K562 (cell line): ENCODE results near the gene KLK5. TPM values are rescaled to one million over a fixed set of nuclear protein-coding genes. Genes with fewer than 3 reads are reported as not detected.
A peak's percentile ranks its signal among the peaks of the same experiment; 100 is the strongest.

Experiments
- ATAC-seq: fragments of 200-7000 bp; cut with Tn5 transposase; 3 replicates; pipeline ENCODE4 v1.9.1; 2020; ENCODE audit warnings: moderate library complexity
- BruUV-seq: library from RNA; stranded (reverse); fragments of 400-500 nt; replicated peaks from 2 replicates; lab custom pipeline; 2021; lab: Mats Ljungman, UMichigan
- CTCF ChIA-PET: fragments of 300-600 bp; formaldehyde crosslinking; extraction: SDS; loops from one replicate; lab custom pipeline; 2021; ENCODE audit warnings: low intra/inter-chr PET ratio; lab: Yijun Ruan, JAX
- POLR2A ChIA-PET: fragments of 300-600, 350-650 bp; sonication (Branson Sonifier 250); formaldehyde crosslinking; extraction: SDS; loops from one replicate; lab custom pipeline; 2021; ENCODE audit warnings: antibody characterized with exemption, inconsistent platforms; lab: Yijun Ruan, JAX
- DNase-seq, 4 experiments: peaks; one replicate each; pipeline versions ENCODE4 v3.0.0 to v3.0.0-alpha.2; 2011 to 2018; ENCODE audit warnings: low spot score in 3 of 4, mixed read lengths in 3 of 4; ENCODE audit errors: extremely low read depth in 1 of 4
- FAIRE-seq: peaks from 2 replicates; lab custom pipeline; 2011; peaks lifted over from hg19 to GRCh38; lab: Jason Lieb, UNC
- H2AFZ ChIP-seq: 2 replicates; pipeline ENCODE4 v1.6.0; 2011; ENCODE audit warnings: low read depth, low read length, control low read depth, inconsistent platforms
- H3K27ac ChIP-seq: fragments of 200-600 bp; 3 replicates; pipeline ENCODE4 v1.8.0; 2011; ENCODE audit warnings: low read depth, mild to moderate bottlenecking, control low read depth, inconsistent platforms, low read length, moderate library complexity, mixed read lengths; ENCODE audit errors: extremely low read depth
- H3K27me3 ChIP-seq, 2 experiments: fragments of 300-600 bp in 1 of 2; 2 replicates in 1 of 2; 3 replicates in 1 of 2; pipeline versions ENCODE4 v1.6.0 to v1.8.0; 2011; ENCODE audit warnings: inconsistent platforms in 2 of 2, low read length in 2 of 2, mild to moderate bottlenecking in 1 of 2, mixed read lengths in 1 of 2, moderate library complexity in 1 of 2; ENCODE audit not compliant: control insufficient read depth in 2 of 2, insufficient read depth in 2 of 2
- H3K36me3 ChIP-seq: fragments of 300-600 bp; 3 replicates; pipeline ENCODE4 v1.8.0; 2011; ENCODE audit warnings: mild to moderate bottlenecking, low read length, inconsistent platforms; ENCODE audit not compliant: control insufficient read depth, insufficient read depth
- H3K4me1 ChIP-seq, 2 experiments: fragments of 200-600 bp in 1 of 2; replicated peaks in 1 of 2; 2 replicates in 1 of 2; 3 replicates in 1 of 2; pipeline versions ENCODE4 v1.5.1 to v1.8.0; 2011; ENCODE audit warnings: inconsistent platforms in 2 of 2, low read length in 2 of 2, mild to moderate bottlenecking in 1 of 2, mixed read lengths in 1 of 2, moderate library complexity in 1 of 2; ENCODE audit not compliant: control insufficient read depth in 2 of 2, insufficient read depth in 2 of 2
- H3K4me2 ChIP-seq: 2 replicates; pipeline ENCODE4 v1.6.1; 2011; ENCODE audit warnings: low read length, control low read depth, inconsistent platforms, mixed read lengths; ENCODE audit not compliant: insufficient read depth
- H3K4me3 ChIP-seq: fragments of 200-600 bp; sonication (generic), shearing (Covaris generic); 2 replicates; pipeline ENCODE4 v1.5.1; 2016; ENCODE audit warnings: control low read depth, inconsistent platforms
- H3K79me2 ChIP-seq: fragments of 200-600 bp; 3 replicates; pipeline ENCODE4 v1.8.0; 2011; ENCODE audit warnings: low read length, inconsistent platforms; ENCODE audit not compliant: control insufficient read depth, insufficient read depth
- H3K9ac ChIP-seq, 2 experiments: 2 replicates each; pipeline versions ENCODE4 v1.6.0 to v1.6.1; 2011; ENCODE audit warnings: low read depth in 2 of 2, low read length in 2 of 2, control low read depth in 1 of 2, inconsistent platforms in 1 of 2, mild to moderate bottlenecking in 1 of 2, mixed read lengths in 1 of 2; ENCODE audit not compliant: insufficient read depth in 1 of 2
- H3K9me1 ChIP-seq: one replicate; pipeline ENCODE4 v1.6.0; 2011; ENCODE audit warnings: inconsistent platforms, mild to moderate bottlenecking, low read length, moderate library complexity; ENCODE audit not compliant: control insufficient read depth, insufficient read depth
- H3K9me3 ChIP-seq: replicated peaks from 2 replicates; pipeline ENCODE4 v1.5.1; 2011; ENCODE audit warnings: low read depth, low read length, inconsistent platforms; ENCODE audit not compliant: control insufficient read depth, insufficient read depth
- H4K20me1 ChIP-seq: replicated peaks from 2 replicates; pipeline ENCODE4 v1.6.1; 2011; ENCODE audit warnings: low read length, inconsistent platforms, mixed read lengths; ENCODE audit not compliant: control insufficient read depth, insufficient read depth
- HLTF ChIP-seq: fragments of 450-650 bp; IDR thresholded peaks from 2 replicates; pipeline ENCODE4 v1.6.1; 2016
- SIN3A ChIP-seq, 2 experiments: fragments of 150-350 bp in 1 of 2; IDR thresholded peaks; 2 replicates each; pipeline ENCODE4 v1.6.1; 2011 to 2016; ENCODE audit warnings: borderline replicate concordance in 2 of 2, low read depth in 2 of 2, low read length in 2 of 2, mild to moderate bottlenecking in 2 of 2, moderate library complexity in 2 of 2; ENCODE audit not compliant: control insufficient read depth in 1 of 2
- ZNF124 ChIP-seq: sonication (generic); formaldehyde crosslinking; IDR thresholded peaks from 2 replicates; pipeline ENCODE4 v1.8.1; 2022; ENCODE audit warnings: missing genetic modification reagents
- ZNF197 ChIP-seq: fragments of 200-800 bp; sonication (Bioruptor generic); IDR thresholded peaks from 2 replicates; pipeline ENCODE4 v1.6.1; 2016; ENCODE audit warnings: low read depth, missing genetic modification characterization, missing compliant biosample characterization
- ZNF561 ChIP-seq: fragments of 450-650 bp; formaldehyde crosslinking; conservative IDR thresholded peaks from 2 replicates; pipeline ENCODE4 v1.4.0; 2020; ENCODE audit warnings: mild to moderate bottlenecking, moderate library complexity
- WGBS: fragments of 100-300 bp; shearing (Covaris generic); methylation state at CpG from one replicate; pipeline ENCODE4 v1.1.6; 2016; ENCODE audit warnings: low coverage, mixed read lengths; ENCODE audit not compliant: insufficient coverage; ENCODE audit errors: missing lambda C conversion rate; 5-methylcytosine and 5-hydroxymethylcytosine counted together
- in situ Hi-C: fragments of 300-500 bp; cut with MboI; formaldehyde crosslinking; loops from 4 replicates; pipeline ENCODE4 v1.15.0; 2018; ENCODE audit warnings: inconsistent platforms, mixed read lengths
- intact Hi-C: fragments of 100-400 bp; cut with micrococcal nuclease; formaldehyde crosslinking; loops from 2 replicates; pipeline ENCODE4 v1.14.2; 2022
- polyA plus RNA-seq, 8 experiments: library from polyadenylated mRNA; depleted of rRNA in 4 of 8; stranded (reverse) in 5 of 8; unstranded in 3 of 8; fragments of >200 nt; fragmentation: Nextera tagmentation in 2 of 8; fragmentation: Illumina TruSeq in 1 of 8; extraction: Ambion mirVana in 2 of 8; extraction: Trizol in 1 of 8; gene quantifications; 2 replicates each; pipeline versions ENCODE4 v1.2.1 to v1.2.3, GENCODE V29; 2011 to 2014; ENCODE audit warnings: inconsistent platforms in 1 of 8, missing spikeins in 1 of 8
- total RNA-seq, 7 experiments: library from RNA; depleted of rRNA in 6 of 7; stranded (reverse); fragments of >200 nt in 6 of 7; fragmentation: Illumina TruSeq in 2 of 7; extraction: Trizol in 2 of 7; gene quantifications; 2 replicates each; pipeline versions ENCODE4 v1.2.1 to v1.2.3, GENCODE V29; 2011 to 2021; ENCODE audit warnings: low replicate concordance in 1 of 7
- TF ChIP-seq, protein P1 (sequence below), 2 experiments: IDR thresholded peaks in 1 of 2; conservative IDR thresholded peaks in 1 of 2; 2 replicates each; pipeline ENCODE4 v1.6.1; 2016; ENCODE audit warnings: low read depth in 2 of 2, mild to moderate bottlenecking in 1 of 2, missing compliant biosample characterization in 1 of 2, missing genetic modification characterization in 1 of 2, moderate library complexity in 1 of 2
- TF ChIP-seq, protein P2 (sequence below): fragments of 250-450 bp; sonication (Bioruptor Pico); IDR thresholded peaks from 2 replicates; pipeline ENCODE4 v1.9.0; 2021; ENCODE audit warnings: mild to moderate bottlenecking
- TF ChIP-seq, protein P3 (sequence below): fragments of 250-450 bp; sonication (Bioruptor Pico); IDR thresholded peaks from 2 replicates; pipeline ENCODE4 v1.5.0; 2021
- TF ChIP-seq, protein P4 (sequence below), 3 experiments: fragments of 200-800 bp in 1 of 3; fragments of 250-450 bp in 1 of 3; fragments of 450-650 bp in 1 of 3; sonication (Bioruptor Pico) in 1 of 3; sonication (Bioruptor generic) in 1 of 3; formaldehyde crosslinking in 1 of 3; IDR thresholded peaks; 2 replicates each; pipeline versions ENCODE4 v1.6.1 to v1.8.0; 2016 to 2022; ENCODE audit warnings: mild to moderate bottlenecking in 2 of 3, missing genetic modification characterization in 2 of 3, missing compliant biosample characterization in 1 of 3, moderate library complexity in 1 of 3

The KLK5 gene
- total and polyA plus RNA-seq, 9 of the 15 experiments (the other 6 are each of a cell fraction or from before 2014, with no cell fraction given) = not detected

GRCh38 chr19:50897612-50898011, 55.2 kb downstream of the KLK5 start (continued):
- TF ChIP-seq, protein P1, sequence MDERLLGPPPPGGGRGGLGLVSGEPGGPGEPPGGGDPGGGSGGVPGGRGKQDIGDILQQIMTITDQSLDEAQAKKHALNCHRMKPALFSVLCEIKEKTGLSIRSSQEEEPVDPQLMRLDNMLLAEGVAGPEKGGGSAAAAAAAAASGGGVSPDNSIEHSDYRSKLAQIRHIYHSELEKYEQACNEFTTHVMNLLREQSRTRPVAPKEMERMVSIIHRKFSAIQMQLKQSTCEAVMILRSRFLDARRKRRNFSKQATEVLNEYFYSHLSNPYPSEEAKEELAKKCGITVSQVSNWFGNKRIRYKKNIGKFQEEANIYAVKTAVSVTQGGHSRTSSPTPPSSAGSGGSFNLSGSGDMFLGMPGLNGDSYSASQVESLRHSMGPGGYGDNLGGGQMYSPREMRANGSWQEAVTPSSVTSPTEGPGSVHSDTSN (CRISPR knock-in tag; IDR thresholded peaks at IDR 0.05; ENCODE audit: low read depth) = no peak
- TF ChIP-seq, protein P1 (tag; conservative IDR thresholded peaks at IDR 0.05; ENCODE audit: low read depth) = no peak
- TF ChIP-seq ZNF197 (CRISPR knock-in tag) (no peak), HLTF (no peak)
- TF ChIP-seq, protein P2, sequence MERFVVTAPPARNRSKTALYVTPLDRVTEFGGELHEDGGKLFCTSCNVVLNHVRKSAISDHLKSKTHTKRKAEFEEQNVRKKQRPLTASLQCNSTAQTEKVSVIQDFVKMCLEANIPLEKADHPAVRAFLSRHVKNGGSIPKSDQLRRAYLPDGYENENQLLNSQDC (CRISPR knock-in tag) = no peak

GRCh38 chr19:50897191-50897607, 55.6 kb downstream of the KLK5 start:
- BruUV-seq = no TSS peak
- ATAC-seq (no peak), DNase-seq (no peak), FAIRE-seq (no peak)
- POLR2A ChIA-PET = no interaction called here
- Histone ChIP-seq H3K9ac (no peak overlapping the region; a peak in 2 of 4 replicates), H3K9me1 (peaks cover 4% of the 10 kb centered on the region), H3K4me1 (peaks cover 0 to 11% of the 10 kb centered on the region in 2 experiments; a peak in 3 of 5 replicates), H3K36me3 (no peaks in the 10 kb centered on the region), H3K9me3 (0 out of 2 replicates have a peak, but pooled peaks cover 3% of the 10 kb centered on the region), H2AFZ (peak overlapping the region; percentile 63; the same call in 1 of the 2 replicates), H3K79me2 (no peaks in the 10 kb centered on the region), H3K4me3 (no peak overlapping the region), H4K20me1 (no peaks in the 10 kb centered on the region), H3K27me3 (peaks cover 0 to 14% of the 10 kb centered on the region in 2 experiments; a peak in 2 of 5 replicates), H3K27ac (no peak overlapping the region), H3K4me2 (no peak overlapping the region)
- 38% methylated on average over 3 of the region's 3 CpGs for WGBS
- intact Hi-C loops (no loop called here), in situ Hi-C loops (no loop called here)
- CTCF ChIA-PET = no interaction called here
- TF ChIP-seq, protein P3, sequence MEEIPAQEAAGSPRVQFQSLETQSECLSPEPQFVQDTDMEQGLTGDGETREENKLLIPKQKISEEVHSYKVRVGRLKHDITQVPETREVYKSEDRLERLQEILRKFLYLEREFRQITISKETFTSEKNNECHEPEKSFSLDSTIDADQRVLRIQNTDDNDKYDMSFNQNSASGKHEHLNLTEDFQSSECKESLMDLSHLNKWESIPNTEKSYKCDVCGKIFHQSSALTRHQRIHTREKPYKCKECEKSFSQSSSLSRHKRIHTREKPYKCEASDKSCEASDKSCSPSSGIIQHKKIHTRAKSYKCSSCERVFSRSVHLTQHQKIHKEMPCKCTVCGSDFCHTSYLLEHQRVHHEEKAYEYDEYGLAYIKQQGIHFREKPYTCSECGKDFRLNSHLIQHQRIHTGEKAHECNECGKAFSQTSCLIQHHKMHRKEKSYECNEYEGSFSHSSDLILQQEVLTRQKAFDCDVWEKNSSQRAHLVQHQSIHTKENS = no peak
- TF ChIP-seq, protein P4, sequence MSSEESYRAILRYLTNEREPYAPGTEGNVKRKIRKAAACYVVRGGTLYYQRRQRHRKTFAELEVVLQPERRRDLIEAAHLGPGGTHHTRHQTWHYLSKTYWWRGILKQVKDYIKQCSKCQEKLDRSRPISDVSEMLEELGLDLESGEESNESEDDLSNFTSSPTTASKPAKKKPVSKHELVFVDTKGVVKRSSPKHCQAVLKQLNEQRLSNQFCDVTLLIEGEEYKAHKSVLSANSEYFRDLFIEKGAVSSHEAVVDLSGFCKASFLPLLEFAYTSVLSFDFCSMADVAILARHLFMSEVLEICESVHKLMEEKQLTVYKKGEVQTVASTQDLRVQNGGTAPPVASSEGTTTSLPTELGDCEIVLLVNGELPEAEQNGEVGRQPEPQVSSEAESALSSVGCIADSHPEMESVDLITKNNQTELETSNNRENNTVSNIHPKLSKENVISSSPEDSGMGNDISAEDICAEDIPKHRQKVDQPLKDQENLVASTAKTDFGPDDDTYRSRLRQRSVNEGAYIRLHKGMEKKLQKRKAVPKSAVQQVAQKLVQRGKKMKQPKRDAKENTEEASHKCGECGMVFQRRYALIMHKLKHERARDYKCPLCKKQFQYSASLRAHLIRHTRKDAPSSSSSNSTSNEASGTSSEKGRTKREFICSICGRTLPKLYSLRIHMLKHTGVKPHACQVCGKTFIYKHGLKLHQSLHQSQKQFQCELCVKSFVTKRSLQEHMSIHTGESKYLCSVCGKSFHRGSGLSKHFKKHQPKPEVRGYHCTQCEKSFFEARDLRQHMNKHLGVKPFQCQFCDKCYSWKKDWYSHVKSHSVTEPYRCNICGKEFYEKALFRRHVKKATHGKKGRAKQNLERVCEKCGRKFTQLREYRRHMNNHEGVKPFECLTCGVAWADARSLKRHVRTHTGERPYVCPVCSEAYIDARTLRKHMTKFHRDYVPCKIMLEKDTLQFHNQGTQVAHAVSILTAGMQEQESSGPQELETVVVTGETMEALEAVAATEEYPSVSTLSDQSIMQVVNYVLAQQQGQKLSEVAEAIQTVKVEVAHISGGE (CRISPR knock-in tag; IDR thresholded peaks at IDR 0.05) = no peak
- no peak for TF ChIP-seq ZNF124 (CRISPR knock-in tag)
- TF ChIP-seq SIN3A (IDR thresholded peaks at IDR 0.05; ENCODE audit: borderline replicate concordance in 2 of 2, control insufficient read depth in 1 of 2, low read depth in 2 of 2, low read length in 2 of 2) = no peak
- TF ChIP-seq ZNF561 (CRISPR knock-in tag) = no peak
